PFSK-1 (cell line): ENCODE measurements around the gene HEATR3. TPM values are rescaled to one million over a fixed set of nuclear protein-coding genes. Genes with fewer than 3 reads are reported as not detected.

Experiments used
- FOXP2 ChIP-seq: optimal IDR thresholded peaks from 2 replicates; pipeline ENCODE3; 2011; ENCODE audit warnings: borderline replicate concordance, control low read depth, inconsistent platforms; ENCODE audit not compliant: insufficient read depth; ENCODE audit errors: extremely low read length, extremely low read depth
- POLR2AphosphoS5 ChIP-seq: IDR thresholded peaks from 2 replicates; pipeline ENCODE4 v1.6.1; 2012; ENCODE audit warnings: low read depth, mild to moderate bottlenecking, control low read depth, low read length, moderate library complexity
- REST ChIP-seq, 2 experiments: IDR thresholded peaks; 2 replicates each; pipeline versions ENCODE4 v1.6.1 to v1.8.0; 2011 to 2012; ENCODE audit warnings: low read depth in 2 of 2, low read length in 2 of 2, control low read depth in 1 of 2, inconsistent platforms in 1 of 2, mild to moderate bottlenecking in 1 of 2, moderate library complexity in 1 of 2; ENCODE audit not compliant: insufficient read depth in 1 of 2
- SIN3A ChIP-seq: IDR thresholded peaks from 2 replicates; pipeline ENCODE4 v1.6.1; 2012; ENCODE audit warnings: mild to moderate bottlenecking, low read length, moderate library complexity, borderline replicate concordance; ENCODE audit not compliant: insufficient read depth
- TAF1 ChIP-seq: IDR thresholded peaks from 2 replicates; pipeline ENCODE4 v1.6.1; 2012; ENCODE audit warnings: low read length, control low read depth, borderline replicate concordance; ENCODE audit not compliant: insufficient read depth
- polyA plus RNA-seq: library from polyadenylated mRNA; unstranded; fragments of >200 nt; gene quantifications from one replicate; pipeline ENCODE4 v1.2.1, GENCODE V29; 2012; ENCODE audit warnings: low read depth, missing spikeins; ENCODE audit not compliant: insufficient read length

Gene HEATR3
- polyA plus RNA-seq = 17.7 TPM

- TF ChIP-seq FOXP2 (peak; percentile 38), REST (IDR thresholded peaks at IDR 0.05; ENCODE audit: insufficient read depth in 1 of 2, low read depth in 2 of 2, low read length in 2 of 2) (no peak), SIN3A (peak; percentile 70; the same call in 1 of the 2 replicates), POLR2AphosphoS5 (peak; percentile 78), TAF1 (peak; percentile 65; the same call in 1 of the 2 replicates)
These were observed at the start of gene HEATR3 for GRCh38 chr16:50065624-50066481. Gene HEATR3, plus strand, starts transcription at chr16:50065970. Its CDS starts 162 bp downstream, at chr16:50066132.

- no peak for TF ChIP-seq POLR2AphosphoS5
- no peak for TF ChIP-seq FOXP2
- no peak for TF ChIP-seq TAF1
- no peak for TF ChIP-seq REST (IDR thresholded peaks at IDR 0.05; ENCODE audit: insufficient read depth in 1 of 2, low read depth in 2 of 2, low read length in 2 of 2)
- TF ChIP-seq SIN3A = no peak
These were observed 48.2 kb upstream of the HEATR3 start for GRCh38 chr16:50017553-50017952.

DNA sequence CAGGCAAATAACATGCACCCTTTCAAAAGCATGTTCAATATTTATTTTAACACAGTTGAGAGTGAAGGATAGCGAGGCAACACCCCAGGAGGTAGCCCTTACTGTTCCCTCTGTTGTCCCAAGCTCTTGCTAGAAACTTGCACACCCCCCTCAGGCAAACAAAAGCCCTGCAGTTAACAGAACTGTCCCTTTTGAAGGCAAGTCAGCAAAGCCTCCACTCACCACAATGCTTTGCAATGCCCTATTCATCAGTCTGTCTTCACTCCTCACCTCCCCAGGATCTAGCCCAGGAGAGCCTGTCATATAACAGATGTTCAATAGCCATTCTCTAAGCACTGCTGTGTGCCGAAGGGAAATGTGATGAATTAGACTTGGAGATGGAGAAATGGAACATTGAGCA is 44.2 kb upstream of the HEATR3 start:
- no peak for TF ChIP-seq POLR2AphosphoS5

- TF ChIP-seq TAF1 (no peak), POLR2AphosphoS5 (no peak), FOXP2 (no peak), SIN3A (no peak)
These were observed 42.1 kb upstream of the HEATR3 start for GRCh38 chr16:50023641-50024040.

GRCh38 chr16:50024207-50024606 is 41.6 kb upstream of the HEATR3 start:
- TF ChIP-seq POLR2AphosphoS5 (no peak), TAF1 (no peak), FOXP2 (no peak), SIN3A (no peak), REST (IDR thresholded peaks at IDR 0.05; ENCODE audit: insufficient read depth in 1 of 2, low read depth in 2 of 2, low read length in 2 of 2) (no peak)

DNA sequence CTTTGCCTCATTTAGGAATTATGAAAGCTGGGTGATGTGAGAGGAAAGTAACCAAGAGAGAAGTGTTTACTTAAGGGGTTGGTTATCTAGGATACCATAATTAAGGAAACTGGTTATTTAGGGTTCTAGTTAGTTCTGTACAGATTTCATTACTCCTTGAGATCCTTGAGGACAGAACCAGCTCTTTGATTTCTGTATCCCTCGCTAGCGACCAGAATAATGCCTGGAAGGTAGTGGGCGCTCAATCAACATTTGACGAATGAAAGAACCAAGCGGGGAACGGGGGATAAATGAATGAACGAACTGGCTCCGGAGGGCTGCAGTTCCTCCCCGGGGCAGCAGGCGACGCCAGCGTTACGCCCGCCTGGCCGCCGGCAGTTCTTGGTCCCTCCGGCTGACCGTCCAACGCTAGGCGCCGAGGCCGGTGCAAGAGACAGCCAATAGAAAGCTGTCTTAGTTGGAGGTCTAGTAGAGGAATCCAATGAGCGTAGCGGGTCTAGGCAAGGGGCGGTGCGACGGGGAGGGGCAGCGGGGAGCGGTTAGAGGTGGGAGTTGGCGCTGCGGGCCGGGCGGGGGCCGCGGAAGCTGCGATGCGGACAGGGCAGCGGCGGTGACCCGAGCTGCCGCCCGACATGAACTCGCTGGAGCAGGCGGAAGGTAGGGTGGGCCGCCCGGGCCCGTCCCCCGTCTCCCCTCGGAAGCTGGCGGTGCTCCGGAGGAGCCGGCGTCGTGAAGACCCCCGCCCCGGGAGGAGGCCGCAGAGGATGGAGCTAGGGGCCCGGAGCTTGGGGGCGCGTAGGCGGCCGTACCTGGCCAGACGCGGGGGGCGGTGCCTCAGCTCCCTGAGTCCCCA is 40.9 kb upstream of the HEATR3 start, which contains the start of gene CNEP1R1:
Gene CNEP1R1 (plus strand): TSS at position 542 of the 853 bp plus-strand sequence. CDS start 91 bp downstream, at position 633.
- peak; percentile 63; the same call in 1 of the 2 replicates for TF ChIP-seq POLR2AphosphoS5
- TF ChIP-seq FOXP2 = no peak
- TF ChIP-seq SIN3A = no peak
- TF ChIP-seq TAF1 = 0 out of 2 replicates have a peak, but pooled peaks have one; percentile 20
- no peak for TF ChIP-seq REST (IDR thresholded peaks at IDR 0.05; ENCODE audit: insufficient read depth in 1 of 2, low read depth in 2 of 2, low read length in 2 of 2)
